ENCODE results near the gene MAST4. TPM values are rescaled to one million over a fixed set of nuclear protein-coding genes. Genes with fewer than 3 reads are reported as not detected.

The MAST4 gene
- total RNA-seq, result 10 to 100 TPM; 23.7 to 34.6 TPM
- 10 to 100 TPM; 17.1 to 18.4 TPM for polyA plus RNA-seq (ENCODE audit: insufficient read length in 2 of 2)
- long read RNA-seq, donor 1, partial matches to known transcripts, result 0 of 1 reads
- long read RNA-seq, donor 1, other reads (novel, unspliced or antisense), result 0 of 1 reads
- long read RNA-seq, donor 2, result 0 reads
- long read RNA-seq, donor 3, result 0 reads
- long read RNA-seq, donor 4, partial matches to known transcripts, result 5 of 8 reads
- long read RNA-seq, donor 4, other reads (novel, unspliced or antisense), result 0 of 8 reads

- Histone ChIP-seq H3K27ac (ENCODE audit: low read depth, low read length) (no peak within 1 kb of the TSS), H3K9me3 (ENCODE audit: control insufficient read depth, insufficient read depth, low read length) (no peaks in the 10 kb centered on the region), H3K27me3 (ENCODE audit: control insufficient read depth, insufficient read depth, low read length) (peaks cover 28% of the 10 kb centered on the region), H3K4me1 (ENCODE audit: control insufficient read depth, insufficient read depth, low read length) (peaks cover 8% of the 10 kb centered on the region), H3K4me3 (ENCODE audit: low read depth, low read length) (peak within 1 kb of the TSS; percentile 53), H3K36me3 (ENCODE audit: control insufficient read depth, insufficient read depth, low read length) (no peaks in the 10 kb centered on the region)
- DNase-seq (ENCODE audit: low read depth in 4 of 6, low spot score in 6 of 6), result peak; percentile 68 to 96 (median 78)
- WGBS (ENCODE audit: insufficient coverage), result 0% methylated on average over 68 of the region's 74 CpGs
These were observed at the start of gene MAST4 for GRCh38 chr5:66595756-66596635. TSS of gene MAST4 (plus strand) at chr5:66596393. CDS start at chr5:66596656, 263 bp downstream.

- no peaks in the 10 kb centered on the region for H3K27me3 ChIP-seq (ENCODE audit: control insufficient read depth, insufficient read depth, low read length)
These were observed 49.7 kb upstream of the MAST4 start for GRCh38 chr5:66546541-66546940.

DNA sequence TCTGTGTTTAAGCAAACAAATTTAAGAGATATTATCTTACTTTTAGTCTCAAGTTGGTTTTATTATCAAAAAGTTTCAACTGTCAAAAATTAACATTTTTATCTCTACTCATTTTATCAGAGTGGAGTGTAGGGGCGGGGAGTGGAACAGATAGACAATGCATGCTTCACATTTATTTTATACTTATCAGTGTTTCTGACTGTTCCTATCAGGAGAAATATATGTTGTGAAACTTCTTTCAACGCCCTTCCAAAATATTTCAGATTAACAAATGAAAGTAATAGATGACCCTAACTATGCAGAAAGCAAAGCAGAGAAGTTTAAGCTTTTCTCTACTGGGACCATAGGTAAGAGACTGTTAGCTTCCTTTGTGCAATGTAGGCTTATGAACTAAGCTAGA, 44.9 kb upstream of the MAST4 start:
- Histone ChIP-seq H3K4me1 (ENCODE audit: control insufficient read depth, insufficient read depth, low read length) (no peaks in the 10 kb centered on the region), H3K27me3 (ENCODE audit: control insufficient read depth, insufficient read depth, low read length) (no peaks in the 10 kb centered on the region), H3K9me3 (ENCODE audit: control insufficient read depth, insufficient read depth, low read length) (peaks cover 2% of the 10 kb centered on the region), H3K36me3 (ENCODE audit: control insufficient read depth, insufficient read depth, low read length) (no peaks in the 10 kb centered on the region), H3K4me3 (ENCODE audit: low read depth, low read length) (no peak overlapping the region), H3K27ac (ENCODE audit: low read depth, low read length) (no peak overlapping the region)
- DNase-seq (ENCODE audit: low read depth in 4 of 6, low spot score in 6 of 6), result no peak
- no CpG with 5 or more reads among the region's 2 CpGs for WGBS (ENCODE audit: insufficient coverage)

More at GRCh38 chr5:66546541-66546940, 49.7 kb upstream of the MAST4 start:
- H3K4me3 ChIP-seq (ENCODE audit: low read depth, low read length), result no peak overlapping the region
- DNase-seq (ENCODE audit: low read depth in 4 of 6, low spot score in 6 of 6), result no peak
- H3K4me1 ChIP-seq (ENCODE audit: control insufficient read depth, insufficient read depth, low read length), result no peaks in the 10 kb centered on the region
- peaks cover 2% of the 10 kb centered on the region for H3K9me3 ChIP-seq (ENCODE audit: control insufficient read depth, insufficient read depth, low read length)
- no peak overlapping the region for H3K27ac ChIP-seq (ENCODE audit: low read depth, low read length)
- no peaks in the 10 kb centered on the region for H3K36me3 ChIP-seq (ENCODE audit: control insufficient read depth, insufficient read depth, low read length)

DNA sequence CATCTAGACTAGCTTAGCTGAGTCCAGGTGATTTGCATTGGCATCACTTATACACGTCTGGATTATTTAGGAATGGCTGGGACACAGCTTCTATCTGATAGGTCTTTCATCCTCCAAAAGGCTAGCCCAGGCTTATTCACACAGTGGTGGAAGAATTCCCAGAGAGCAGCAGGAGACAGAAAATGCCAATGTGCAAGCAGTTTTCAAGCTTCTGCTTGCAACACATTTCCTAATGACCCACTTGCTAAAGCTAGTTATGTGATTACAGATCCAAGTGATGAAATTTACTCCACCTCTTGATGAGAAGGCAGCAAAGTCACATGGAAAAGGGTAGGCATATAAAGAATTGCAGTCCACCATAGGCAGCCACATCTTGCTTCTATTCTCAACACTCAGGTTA, 44.2 kb upstream of the MAST4 start:
- H3K4me1 ChIP-seq (ENCODE audit: control insufficient read depth, insufficient read depth, low read length), result no peaks in the 10 kb centered on the region
- peaks cover 2% of the 10 kb centered on the region for H3K9me3 ChIP-seq (ENCODE audit: control insufficient read depth, insufficient read depth, low read length)
- no CpG with 5 or more reads among the region's 1 CpG for WGBS (ENCODE audit: insufficient coverage)
- H3K4me3 ChIP-seq (ENCODE audit: low read depth, low read length), result no peak overlapping the region
- no peak for DNase-seq (ENCODE audit: low read depth in 4 of 6, low spot score in 6 of 6)
- no peaks in the 10 kb centered on the region for H3K36me3 ChIP-seq (ENCODE audit: control insufficient read depth, insufficient read depth, low read length)
- no peak overlapping the region for H3K27ac ChIP-seq (ENCODE audit: low read depth, low read length)
- H3K27me3 ChIP-seq (ENCODE audit: control insufficient read depth, insufficient read depth, low read length), result no peaks in the 10 kb centered on the region

DNA sequence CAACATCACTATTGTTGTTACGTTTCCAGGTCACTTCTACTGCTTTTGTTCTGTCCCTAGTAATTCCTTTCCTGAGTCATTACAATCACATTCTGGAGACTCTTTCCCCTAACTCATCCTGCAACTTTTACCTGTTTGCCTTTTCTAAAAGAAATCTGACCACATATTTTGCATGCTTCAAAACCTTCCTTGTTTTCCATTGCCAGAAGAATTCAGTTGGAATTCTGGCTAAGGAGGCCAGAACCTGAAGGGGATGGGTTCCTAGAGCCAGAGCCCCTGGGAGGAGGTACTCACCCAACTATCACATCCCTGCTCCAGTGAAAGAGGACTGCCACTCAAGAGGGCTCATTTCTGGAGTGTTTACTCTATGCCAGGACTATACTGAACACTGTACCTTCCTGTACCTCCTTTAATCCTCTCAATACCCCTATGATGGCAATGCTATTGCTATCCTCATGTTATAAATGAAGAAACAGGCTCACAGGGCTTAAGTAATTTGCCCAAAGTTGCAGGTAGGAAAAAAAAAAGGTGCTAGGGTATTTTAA, 42.8 kb upstream of the MAST4 start:
- Histone ChIP-seq H3K27me3 (ENCODE audit: control insufficient read depth, insufficient read depth, low read length) (no peaks in the 10 kb centered on the region), H3K36me3 (ENCODE audit: control insufficient read depth, insufficient read depth, low read length) (no peaks in the 10 kb centered on the region), H3K4me1 (ENCODE audit: control insufficient read depth, insufficient read depth, low read length) (no peaks in the 10 kb centered on the region), H3K9me3 (ENCODE audit: control insufficient read depth, insufficient read depth, low read length) (peaks cover 2% of the 10 kb centered on the region), H3K4me3 (ENCODE audit: low read depth, low read length) (no peak overlapping the region), H3K27ac (ENCODE audit: low read depth, low read length) (no peak overlapping the region)
- no peak for DNase-seq (ENCODE audit: low read depth in 4 of 6, low spot score in 6 of 6)
- WGBS (ENCODE audit: insufficient coverage), result no CpG with 5 or more reads among the region's 1 CpG

GRCh38 chr5:66553916-66554575, 42.1 kb upstream of the MAST4 start:
- Histone ChIP-seq H3K27ac (ENCODE audit: low read depth, low read length) (no peak overlapping the region), H3K27me3 (ENCODE audit: control insufficient read depth, insufficient read depth, low read length) (no peaks in the 10 kb centered on the region), H3K4me1 (ENCODE audit: control insufficient read depth, insufficient read depth, low read length) (no peaks in the 10 kb centered on the region), H3K9me3 (ENCODE audit: control insufficient read depth, insufficient read depth, low read length) (peaks cover 2% of the 10 kb centered on the region), H3K36me3 (ENCODE audit: control insufficient read depth, insufficient read depth, low read length) (no peaks in the 10 kb centered on the region), H3K4me3 (ENCODE audit: low read depth, low read length) (no peak overlapping the region)
- DNase-seq (ENCODE audit: low read depth in 4 of 6, low spot score in 6 of 6), result no peak
- WGBS (ENCODE audit: insufficient coverage), result 100% methylated on average over 1 of the region's 6 CpGs

GRCh38 chr5:66554884-66555283, 41.3 kb upstream of the MAST4 start:
- no peaks in the 10 kb centered on the region for H3K36me3 ChIP-seq (ENCODE audit: control insufficient read depth, insufficient read depth, low read length)
- H3K4me1 ChIP-seq (ENCODE audit: control insufficient read depth, insufficient read depth, low read length), result no peaks in the 10 kb centered on the region
- WGBS (ENCODE audit: insufficient coverage), result no CpG with 5 or more reads among the region's 2 CpGs

GRCh38 chr5:66558560-66558959, 37.6 kb upstream of the MAST4 start:
- Histone ChIP-seq H3K27me3 (ENCODE audit: control insufficient read depth, insufficient read depth, low read length) (no peaks in the 10 kb centered on the region), H3K27ac (ENCODE audit: low read depth, low read length) (no peak overlapping the region), H3K9me3 (ENCODE audit: control insufficient read depth, insufficient read depth, low read length) (no peaks in the 10 kb centered on the region), H3K36me3 (ENCODE audit: control insufficient read depth, insufficient read depth, low read length) (no peaks in the 10 kb centered on the region), H3K4me3 (ENCODE audit: low read depth, low read length) (no peak overlapping the region), H3K4me1 (ENCODE audit: control insufficient read depth, insufficient read depth, low read length) (no peaks in the 10 kb centered on the region)
- no peak for DNase-seq (ENCODE audit: low read depth in 4 of 6, low spot score in 6 of 6)
- WGBS (ENCODE audit: insufficient coverage), result no CpG with 5 or more reads among the region's 3 CpGs

More at GRCh38 chr5:66554884-66555283, 41.3 kb upstream of the MAST4 start:
- H3K9me3 ChIP-seq (ENCODE audit: control insufficient read depth, insufficient read depth, low read length), result no peaks in the 10 kb centered on the region
- H3K27ac ChIP-seq (ENCODE audit: low read depth, low read length), result no peak overlapping the region
- H3K4me3 ChIP-seq (ENCODE audit: low read depth, low read length), result no peak overlapping the region
- DNase-seq (ENCODE audit: low read depth in 4 of 6, low spot score in 6 of 6), result no peak
- H3K27me3 ChIP-seq (ENCODE audit: control insufficient read depth, insufficient read depth, low read length), result no peaks in the 10 kb centered on the region

DNA sequence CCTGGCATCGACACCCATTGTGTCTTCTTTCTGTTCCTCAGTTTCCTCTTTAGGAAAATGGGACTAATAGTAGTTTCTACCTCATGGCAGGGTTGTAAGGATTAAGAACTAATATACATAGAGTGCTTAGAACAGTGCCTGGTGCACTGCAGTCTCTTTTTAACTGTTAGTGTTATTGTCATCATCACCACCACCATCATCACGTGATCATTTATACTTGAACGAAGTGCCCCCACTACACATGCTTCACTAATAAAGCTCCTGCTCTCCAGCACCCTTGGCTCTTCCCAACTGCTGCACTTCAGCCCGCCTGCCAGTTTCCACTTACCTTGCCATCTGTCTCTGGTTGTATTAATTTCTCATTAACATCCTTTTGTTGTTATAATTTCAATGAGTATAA, 35.8 kb upstream of the MAST4 start:
- H3K36me3 ChIP-seq (ENCODE audit: control insufficient read depth, insufficient read depth, low read length), result no peaks in the 10 kb centered on the region
- H3K27ac ChIP-seq (ENCODE audit: low read depth, low read length), result no peak overlapping the region
- DNase-seq (ENCODE audit: low read depth in 4 of 6, low spot score in 6 of 6), result no peak
- 88% methylated on average over 3 of the region's 4 CpGs for WGBS (ENCODE audit: insufficient coverage)
- H3K4me1 ChIP-seq (ENCODE audit: control insufficient read depth, insufficient read depth, low read length), result no peaks in the 10 kb centered on the region
- H3K9me3 ChIP-seq (ENCODE audit: control insufficient read depth, insufficient read depth, low read length), result no peaks in the 10 kb centered on the region
- H3K27me3 ChIP-seq (ENCODE audit: control insufficient read depth, insufficient read depth, low read length), result no peaks in the 10 kb centered on the region
- no peak overlapping the region for H3K4me3 ChIP-seq (ENCODE audit: low read depth, low read length)
